CD4-positive, alpha-beta T cell (primary cell): Measurements from ENCODE around the gene PRPF19. TPM values are rescaled to one million over a fixed set of nuclear protein-coding genes. Genes with fewer than 3 reads are reported as not detected.
A peak's percentile ranks its signal among the peaks of the same experiment; 100 is the strongest.

Source experiments
- ATAC-seq: fragments of 200-7000 bp; cut with Tn5 transposase; one replicate; pipeline ENCODE4 v1.10.0; 2022; ENCODE audit warnings: mild to moderate bottlenecking; ENCODE audit not compliant: poor library complexity
- CTCF ChIA-PET: fragments of 350-600 bp; sonication (Branson Sonifier 250); formaldehyde crosslinking; loops from one replicate; lab custom pipeline; 2021; ENCODE audit warnings: antibody characterized with exemption, inconsistent platforms; lab: Charles Lee
- POLR2A ChIA-PET: fragments of 350-600 bp; sonication (Branson Sonifier 250); formaldehyde crosslinking; loops from one replicate; lab custom pipeline; 2021; ENCODE audit warnings: antibody characterized with exemption, inconsistent platforms; lab: Charles Lee
- DNase-seq, 14 experiments: peaks; one replicate each; pipeline ENCODE4 v3.0.0-alpha.2; 2013 to 2020; ENCODE audit warnings: mixed read lengths in 2 of 14
- H3K27ac ChIP-seq, 2 donors: one replicate each; pipeline versions ENCODE4 v1.5.1 to v1.7.0; 2013; ENCODE audit warnings: low read length in 2 of 2, low read depth in 1 of 2, mild to moderate bottlenecking in 1 of 2
- H3K27me3 ChIP-seq, 2 experiments: 1 replicate in 1 of 2; 2 replicates in 1 of 2; pipeline versions ENCODE4 v1.6.1 to v1.7.0; 2013; ENCODE audit warnings: low read length in 2 of 2, control low read depth in 1 of 2, mild to moderate bottlenecking in 1 of 2, moderate library complexity in 1 of 2; ENCODE audit not compliant: insufficient read depth in 2 of 2, control insufficient read depth in 1 of 2
- H3K36me3 ChIP-seq: one replicate; pipeline ENCODE4 v1.6.1; 2013; ENCODE audit warnings: low read length, control low read depth; ENCODE audit not compliant: insufficient read depth
- H3K4me1 ChIP-seq: one replicate; pipeline ENCODE4 v1.6.1; 2013; ENCODE audit warnings: low read length, control low read depth; ENCODE audit not compliant: insufficient read depth
- H3K4me3 ChIP-seq: one replicate; pipeline ENCODE4 v1.5.1; 2013; ENCODE audit warnings: mild to moderate bottlenecking, low read length, moderate library complexity
- H3K9me3 ChIP-seq, 2 experiments: 1 replicate in 1 of 2; 2 replicates in 1 of 2; pipeline versions ENCODE4 v1.6.1 to v1.7.0; 2013; ENCODE audit warnings: low read length in 2 of 2, mild to moderate bottlenecking in 2 of 2, control low read depth in 1 of 2, moderate library complexity in 1 of 2; ENCODE audit not compliant: control insufficient read depth in 1 of 2, insufficient read depth in 1 of 2
- H3K27ac Mint-ChIP-seq: one replicate; pipeline ENCODE4 v1.8.0; 2020; ENCODE audit warnings: mixed read lengths
- H3K27me3 Mint-ChIP-seq: one replicate; pipeline ENCODE4 v1.8.0; 2021; ENCODE audit warnings: mixed read lengths
- H3K36me3 Mint-ChIP-seq: one replicate; pipeline ENCODE4 v1.8.0; 2021; ENCODE audit warnings: low read depth, mixed read lengths
- H3K4me1 Mint-ChIP-seq: one replicate; pipeline ENCODE4 v1.8.0; 2021; ENCODE audit warnings: low read depth, mixed read lengths
- H3K4me3 Mint-ChIP-seq: one replicate; pipeline ENCODE4 v1.8.0; 2020; ENCODE audit warnings: mild to moderate bottlenecking, mixed read lengths
- H3K9me3 Mint-ChIP-seq: one replicate; pipeline ENCODE4 v1.8.0; 2020; ENCODE audit warnings: mixed read lengths
- intact Hi-C, 2 experiments: fragments of 100-400 bp; cut with DNase I in 1 of 2; cut with micrococcal nuclease in 1 of 2; formaldehyde crosslinking; loops; one replicate each; pipeline versions ENCODE4 v1.15.1 to v1.9.0; 2023 to 2025; cut with DNase I, micrococcal nuclease
- total RNA-seq, 174 experiments: library from RNA in 2 of 174; stranded (reverse) in 2 of 174; gene quantifications; one replicate each; pipeline ENCODE4 v1.2.3 and lab custom pipeline; 2021 to 2026
- TF ChIP-seq, protein P1 (sequence below): fragments of 200-600 bp; IDR thresholded peaks from one replicate; pipeline ENCODE4 v1.8.0; 2022; ENCODE audit warnings: antibody characterized with exemption, mild to moderate bottlenecking

The PRPF19 gene
- total RNA-seq, 2 experiments from 2014 or later = 63.2 to 67.3 TPM

DNA sequence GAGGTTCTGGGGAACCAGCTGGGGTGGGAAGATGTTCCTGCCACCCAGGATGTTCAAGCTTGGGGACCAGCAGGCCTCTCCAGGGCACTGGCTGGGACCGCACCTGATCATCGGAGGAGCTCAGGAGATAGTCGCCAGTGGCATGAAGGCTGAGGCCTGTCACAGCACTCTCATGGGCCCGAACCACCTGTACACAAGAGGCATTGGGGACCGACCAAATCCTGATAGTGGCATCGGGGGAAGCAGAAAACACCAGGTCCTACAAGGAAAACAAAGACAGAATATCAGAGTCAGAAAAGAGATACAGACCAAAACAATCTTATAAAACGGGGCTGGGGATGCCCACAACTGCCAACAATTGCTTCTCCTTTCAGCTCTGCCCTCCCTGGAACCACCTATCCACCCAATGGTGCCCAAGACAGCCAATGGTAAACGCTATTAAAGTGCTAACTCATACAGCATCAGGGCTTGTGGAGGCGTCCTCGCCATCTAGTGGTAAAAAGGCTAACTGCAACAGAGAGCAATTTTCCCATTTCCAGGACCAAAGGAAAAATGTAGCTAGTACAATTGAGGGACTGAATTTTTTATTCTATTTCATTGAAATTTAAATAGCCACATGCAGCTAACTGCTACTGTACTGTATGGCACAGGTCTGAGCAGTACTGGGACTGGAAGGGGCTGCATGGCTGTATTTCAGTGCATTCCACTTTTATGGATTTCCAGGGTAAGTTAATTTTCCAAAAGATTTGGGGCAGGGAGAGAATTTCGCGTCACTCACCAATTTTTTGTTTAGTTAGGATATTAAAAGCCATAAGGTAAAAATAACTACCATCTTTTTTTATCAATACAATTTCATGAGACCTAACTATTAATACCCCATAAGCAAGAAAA lies 7.1 kb downstream of the PRPF19 start:
- TF ChIP-seq, protein P1, sequence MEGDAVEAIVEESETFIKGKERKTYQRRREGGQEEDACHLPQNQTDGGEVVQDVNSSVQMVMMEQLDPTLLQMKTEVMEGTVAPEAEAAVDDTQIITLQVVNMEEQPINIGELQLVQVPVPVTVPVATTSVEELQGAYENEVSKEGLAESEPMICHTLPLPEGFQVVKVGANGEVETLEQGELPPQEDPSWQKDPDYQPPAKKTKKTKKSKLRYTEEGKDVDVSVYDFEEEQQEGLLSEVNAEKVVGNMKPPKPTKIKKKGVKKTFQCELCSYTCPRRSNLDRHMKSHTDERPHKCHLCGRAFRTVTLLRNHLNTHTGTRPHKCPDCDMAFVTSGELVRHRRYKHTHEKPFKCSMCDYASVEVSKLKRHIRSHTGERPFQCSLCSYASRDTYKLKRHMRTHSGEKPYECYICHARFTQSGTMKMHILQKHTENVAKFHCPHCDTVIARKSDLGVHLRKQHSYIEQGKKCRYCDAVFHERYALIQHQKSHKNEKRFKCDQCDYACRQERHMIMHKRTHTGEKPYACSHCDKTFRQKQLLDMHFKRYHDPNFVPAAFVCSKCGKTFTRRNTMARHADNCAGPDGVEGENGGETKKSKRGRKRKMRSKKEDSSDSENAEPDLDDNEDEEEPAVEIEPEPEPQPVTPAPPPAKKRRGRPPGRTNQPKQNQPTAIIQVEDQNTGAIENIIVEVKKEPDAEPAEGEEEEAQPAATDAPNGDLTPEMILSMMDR = peak; percentile 90
- H3K27ac ChIP-seq = no peak overlapping the region

DNA sequence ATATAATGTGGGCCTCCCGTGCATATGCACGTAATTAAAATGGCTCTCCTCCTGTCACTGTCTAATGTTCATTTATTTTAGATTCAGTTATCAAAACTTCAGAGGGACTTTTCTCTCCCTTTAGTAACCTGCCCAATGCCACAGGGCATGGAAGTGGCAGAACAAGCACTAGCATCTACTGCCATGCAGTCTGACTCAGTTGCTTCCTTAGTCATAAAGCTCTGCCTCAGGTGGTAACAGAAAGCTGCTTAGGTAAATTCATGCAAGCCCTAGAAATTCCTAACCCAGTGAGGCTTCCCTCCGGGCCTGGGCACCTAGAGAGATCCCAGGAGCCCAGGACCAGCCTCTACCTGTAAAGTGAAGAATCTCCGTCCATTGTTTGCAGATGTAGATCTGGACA lies 8.9 kb downstream of the PRPF19 start:
- TF ChIP-seq, protein P1 = no peak
- Mint-ChIP-seq H3K4me3 (no peak overlapping the region), H3K4me1 (peaks cover 3% of the 10 kb centered on the region), H3K27me3 (no peaks in the 10 kb centered on the region), H3K9me3 (no peaks in the 10 kb centered on the region), H3K27ac (no peak overlapping the region), H3K36me3 (peaks cover 97% of the 10 kb centered on the region)
- ATAC-seq (no peak), DNase-seq (no peak)
- H3K27me3 ChIP-seq = no peaks in the 10 kb centered on the region
- intact Hi-C loops = no loop called here
- peaks cover 3% of the 10 kb centered on the region for H3K4me1 ChIP-seq
- peaks cover 95% of the 10 kb centered on the region for H3K36me3 ChIP-seq
- H3K27ac ChIP-seq = no peak overlapping the region
- H3K9me3 ChIP-seq = no peaks in the 10 kb centered on the region
- ChIA-PET CTCF (interaction anchor here (1.0 kb wide), 1 partner anchor 66 kb away, joined by 3 read pairs; no protein-coding TSS in a partner anchor), POLR2A (interaction anchor here (1.5 kb wide), 1 partner anchor 9 kb away, joined by 3 read pairs; the partner anchor contains the start of gene PRPF19)
- H3K4me3 ChIP-seq = no peak overlapping the region

More for the DNA sequence above, 7.1 kb downstream of the PRPF19 start:
- no peak overlapping the region for H3K4me3 ChIP-seq
- CTCF ChIA-PET = interaction anchor here (0.6 to 2.8 kb wide), 12 partner anchors 9 to 260 kb away, joined by 3 to 25 read pairs (median 4); partner anchors contain the start of gene TMEM109
- H3K36me3 Mint-ChIP-seq = peaks cover 99% of the 10 kb centered on the region
- no peaks in the 10 kb centered on the region for H3K27me3 Mint-ChIP-seq
- POLR2A ChIA-PET = no interaction called here
- peaks cover 11% of the 10 kb centered on the region for H3K4me1 ChIP-seq
- no peaks in the 10 kb centered on the region for H3K9me3 ChIP-seq
- intact Hi-C loops = loop anchor here (1.0 to 2.0 kb wide), 2 partner anchors 68 to 124 kb away; no protein-coding TSS in a partner anchor
- DNase-seq = peak in 5 of 14 experiments; percentile 11 to 76 (median 41)
- H3K9me3 Mint-ChIP-seq = no peaks in the 10 kb centered on the region
- no peak overlapping the region for H3K4me3 Mint-ChIP-seq
- H3K27me3 ChIP-seq = no peaks in the 10 kb centered on the region
- H3K36me3 ChIP-seq = peaks cover 96% of the 10 kb centered on the region
- no peak overlapping the region for H3K27ac Mint-ChIP-seq
- H3K4me1 Mint-ChIP-seq = peaks cover 21% of the 10 kb centered on the region
- peak; percentile 70 for ATAC-seq

DNA sequence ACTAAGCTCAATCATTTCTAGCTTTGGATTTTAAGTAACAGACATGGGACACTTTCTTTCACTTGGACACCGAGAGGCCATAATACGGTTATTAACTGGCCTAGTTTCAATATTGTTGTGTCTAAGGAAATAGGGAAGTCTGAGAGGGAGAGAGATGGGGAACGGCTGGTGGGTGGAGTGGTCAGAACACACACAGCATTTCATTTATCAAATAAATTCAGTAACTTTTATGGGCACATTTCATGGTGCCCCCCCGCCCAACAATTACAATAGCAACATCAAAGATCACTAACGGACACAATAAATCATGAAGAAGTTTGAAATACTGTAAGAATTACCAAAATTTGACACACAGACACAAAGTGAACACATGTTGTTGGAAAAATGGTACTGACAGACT lies 10.7 kb downstream of the PRPF19 start:
- TF ChIP-seq, protein P1 = no peak
- Mint-ChIP-seq H3K36me3 (peaks cover 97% of the 10 kb centered on the region), H3K27me3 (no peaks in the 10 kb centered on the region), H3K4me3 (no peak overlapping the region), H3K4me1 (no peaks in the 10 kb centered on the region), H3K27ac (no peak overlapping the region), H3K9me3 (no peaks in the 10 kb centered on the region)
- CTCF ChIA-PET = interaction anchor here (1.4 kb wide), 1 partner anchor 65 kb away, joined by 6 read pairs; no protein-coding TSS in a partner anchor
- POLR2A ChIA-PET = no interaction called here
- no peak overlapping the region for H3K4me3 ChIP-seq
- intact Hi-C loops = no loop called here
- no peaks in the 10 kb centered on the region for H3K27me3 ChIP-seq
- DNase-seq (no peak), ATAC-seq (no peak)
- H3K36me3 ChIP-seq = peaks cover 87% of the 10 kb centered on the region
- H3K9me3 ChIP-seq = no peaks in the 10 kb centered on the region
- peaks cover 3% of the 10 kb centered on the region for H3K4me1 ChIP-seq
- H3K27ac ChIP-seq = no peak overlapping the region
